ENCODE results near the gene AMOT. TPM values are rescaled to one million over a fixed set of nuclear protein-coding genes. Genes with fewer than 3 reads are reported as not detected.

Gene AMOT
- total RNA-seq, 1 experiment from 2014 or later = 4.0 TPM

GRCh38 chrX:112798736-112799135 lies 41.9 kb downstream of the AMOT start:
- no TSS peak for BruUV-seq (replicated peaks)
- TF ChIP-seq, protein P1, sequence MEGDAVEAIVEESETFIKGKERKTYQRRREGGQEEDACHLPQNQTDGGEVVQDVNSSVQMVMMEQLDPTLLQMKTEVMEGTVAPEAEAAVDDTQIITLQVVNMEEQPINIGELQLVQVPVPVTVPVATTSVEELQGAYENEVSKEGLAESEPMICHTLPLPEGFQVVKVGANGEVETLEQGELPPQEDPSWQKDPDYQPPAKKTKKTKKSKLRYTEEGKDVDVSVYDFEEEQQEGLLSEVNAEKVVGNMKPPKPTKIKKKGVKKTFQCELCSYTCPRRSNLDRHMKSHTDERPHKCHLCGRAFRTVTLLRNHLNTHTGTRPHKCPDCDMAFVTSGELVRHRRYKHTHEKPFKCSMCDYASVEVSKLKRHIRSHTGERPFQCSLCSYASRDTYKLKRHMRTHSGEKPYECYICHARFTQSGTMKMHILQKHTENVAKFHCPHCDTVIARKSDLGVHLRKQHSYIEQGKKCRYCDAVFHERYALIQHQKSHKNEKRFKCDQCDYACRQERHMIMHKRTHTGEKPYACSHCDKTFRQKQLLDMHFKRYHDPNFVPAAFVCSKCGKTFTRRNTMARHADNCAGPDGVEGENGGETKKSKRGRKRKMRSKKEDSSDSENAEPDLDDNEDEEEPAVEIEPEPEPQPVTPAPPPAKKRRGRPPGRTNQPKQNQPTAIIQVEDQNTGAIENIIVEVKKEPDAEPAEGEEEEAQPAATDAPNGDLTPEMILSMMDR (IDR thresholded peaks at IDR 0.05) = no peak
- TF ChIP-seq REST (IDR thresholded peaks at IDR 0.05; ENCODE audit: insufficient read depth in 1 of 2, low read depth in 2 of 2, low read length in 1 of 2) (no peak), POLR2AphosphoS5 (IDR thresholded peaks at IDR 0.05; ENCODE audit: low read depth, low read length) (no peak), SIN3A (IDR thresholded peaks at IDR 0.05; ENCODE audit: borderline replicate concordance, insufficient read depth, low read depth, low read length) (no peak), TCF7L2 (IDR thresholded peaks at IDR 0.05; ENCODE audit: low read depth, low read length) (no peak)
- ATAC-seq = no peak
- DNase-seq (ENCODE audit: low read depth, low spot score) = no peak
- no peaks in the 10 kb centered on the region for H3K4me1 ChIP-seq (ENCODE audit: control insufficient read depth, insufficient read depth, low read length)
- no peak overlapping the region for H3K27ac ChIP-seq (ENCODE audit: low read length)
- H3K36me3 ChIP-seq (ENCODE audit: control insufficient read depth, insufficient read depth, low read length) = no peaks in the 10 kb centered on the region
- in situ Hi-C loops (cut with HindIII; ENCODE audit: low pct_unique_long_range_greater_than_20kb, low sequenced_read_pairs) = no loop called here
- no peaks in the 10 kb centered on the region for H3K27me3 ChIP-seq (ENCODE audit: control insufficient read depth, insufficient read depth, low read length)
- intact Hi-C loops (cut with micrococcal nuclease; ENCODE audit: unreplicated experiment) = no loop called here
- H3K4me3 ChIP-seq (ENCODE audit: low read depth in 2 of 2, low read length in 2 of 2) = no peak overlapping the region
- ChIA-PET CTCF (no interaction called here), POLR2A (no interaction called here)
- no peaks in the 10 kb centered on the region for H3K9me3 ChIP-seq (ENCODE audit: control insufficient read depth, insufficient read depth, low read depth, low read length)

GRCh38 chrX:112789931-112790330 lies 50.7 kb downstream of the AMOT start:
- Histone ChIP-seq H3K4me1 (ENCODE audit: control insufficient read depth, insufficient read depth, low read length) (no peaks in the 10 kb centered on the region), H3K27me3 (ENCODE audit: control insufficient read depth, insufficient read depth, low read length) (no peaks in the 10 kb centered on the region), H3K4me3 (ENCODE audit: low read depth in 2 of 2, low read length in 2 of 2) (no peak overlapping the region), H3K9me3 (ENCODE audit: control insufficient read depth, insufficient read depth, low read depth, low read length) (no peaks in the 10 kb centered on the region), H3K27ac (ENCODE audit: low read length) (no peak overlapping the region), H3K36me3 (ENCODE audit: control insufficient read depth, insufficient read depth, low read length) (no peaks in the 10 kb centered on the region)
- BruUV-seq (replicated peaks) = no TSS peak
- TF ChIP-seq, protein P1 (IDR thresholded peaks at IDR 0.05) = no peak
- no peak for TF ChIP-seq SIN3A (IDR thresholded peaks at IDR 0.05; ENCODE audit: borderline replicate concordance, insufficient read depth, low read depth, low read length)
- no peak for TF ChIP-seq POLR2AphosphoS5 (IDR thresholded peaks at IDR 0.05; ENCODE audit: low read depth, low read length)
- TF ChIP-seq TCF7L2 (IDR thresholded peaks at IDR 0.05; ENCODE audit: low read depth, low read length) = no peak
- TF ChIP-seq REST (IDR thresholded peaks at IDR 0.05; ENCODE audit: insufficient read depth in 1 of 2, low read depth in 2 of 2, low read length in 1 of 2) = no peak
- ChIA-PET CTCF (no interaction called here), POLR2A (no interaction called here)
- intact Hi-C loops (cut with micrococcal nuclease; ENCODE audit: unreplicated experiment) (no loop called here), in situ Hi-C loops (cut with HindIII; ENCODE audit: low pct_unique_long_range_greater_than_20kb, low sequenced_read_pairs) (no loop called here)
- ATAC-seq (no peak), DNase-seq (ENCODE audit: low read depth, low spot score) (no peak)

Measured in Panc1 (cell line).